Neural cell (in vitro differentiated cells): ENCODE data around the gene GAA.

Experiments
- EP300 ChIP-seq: fragments of 450-650 bp; conservative IDR thresholded peaks from 2 replicates; pipeline ENCODE4 v1.6.1; 2014; ENCODE audit warnings: antibody characterized with exemption, mild to moderate bottlenecking, moderate library complexity; ENCODE audit not compliant: poor library complexity, severe bottlenecking
- EZH2 ChIP-seq: fragments of 200-600, 300-800 bp; shearing (Covaris generic), sonication (generic); IDR thresholded peaks from 2 replicates; pipeline ENCODE4 v1.6.1; 2014; ENCODE audit warnings: antibody characterized with exemption, low read length, borderline replicate concordance, mild to moderate bottlenecking; ENCODE audit not compliant: insufficient read depth, poor library complexity, severe bottlenecking
- MXI1 ChIP-seq: fragments of 450-650 bp; conservative IDR thresholded peaks from 2 replicates; pipeline ENCODE4 v1.6.1; 2014; ENCODE audit warnings: antibody characterized with exemption, mild to moderate bottlenecking; ENCODE audit not compliant: poor library complexity, severe bottlenecking
- POLR2AphosphoS5 ChIP-seq: IDR thresholded peaks from 2 replicates; pipeline ENCODE4 v1.6.1; 2012
- RAD21 ChIP-seq: fragments of 450-650 bp; conservative IDR thresholded peaks from 2 replicates; pipeline ENCODE4 v1.6.1; 2014; ENCODE audit warnings: antibody characterized with exemption, mild to moderate bottlenecking, moderate library complexity
- SMC3 ChIP-seq: fragments of 450-650 bp; conservative IDR thresholded peaks from 2 replicates; pipeline ENCODE4 v1.6.1; 2014; ENCODE audit warnings: antibody characterized with exemption, mild to moderate bottlenecking, moderate library complexity; ENCODE audit not compliant: poor library complexity
- TAF1 ChIP-seq: IDR thresholded peaks from 2 replicates; pipeline ENCODE4 v1.6.1; 2012; ENCODE audit warnings: low read depth
- TF ChIP-seq, protein P1 (sequence below): fragments of 450-650 bp; IDR thresholded peaks from 2 replicates; pipeline ENCODE4 v1.5.1; 2014; ENCODE audit warnings: antibody characterized with exemption, mild to moderate bottlenecking, moderate library complexity; ENCODE audit not compliant: poor library complexity, severe bottlenecking

DNA sequence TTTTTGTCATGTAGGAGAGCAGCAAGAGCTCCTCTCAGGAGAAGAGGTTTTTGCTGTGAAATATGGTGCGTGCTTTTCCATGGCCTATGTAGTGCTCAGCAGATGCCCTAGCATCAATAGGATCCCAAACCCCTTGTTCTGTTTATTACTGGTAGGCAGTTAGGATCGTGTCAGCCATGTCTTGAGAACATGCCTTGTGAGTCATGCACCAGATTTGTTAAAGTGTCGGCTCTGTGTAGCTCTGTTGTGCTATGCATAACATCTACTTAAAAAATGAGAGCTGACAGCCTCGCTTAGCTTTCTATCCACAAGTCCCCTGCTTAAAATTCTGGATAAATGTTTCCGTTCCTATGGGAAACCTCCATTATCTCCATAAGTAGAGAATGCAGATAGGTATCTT lies 50.0 kb downstream of the GAA start:
- TF ChIP-seq, protein P1, sequence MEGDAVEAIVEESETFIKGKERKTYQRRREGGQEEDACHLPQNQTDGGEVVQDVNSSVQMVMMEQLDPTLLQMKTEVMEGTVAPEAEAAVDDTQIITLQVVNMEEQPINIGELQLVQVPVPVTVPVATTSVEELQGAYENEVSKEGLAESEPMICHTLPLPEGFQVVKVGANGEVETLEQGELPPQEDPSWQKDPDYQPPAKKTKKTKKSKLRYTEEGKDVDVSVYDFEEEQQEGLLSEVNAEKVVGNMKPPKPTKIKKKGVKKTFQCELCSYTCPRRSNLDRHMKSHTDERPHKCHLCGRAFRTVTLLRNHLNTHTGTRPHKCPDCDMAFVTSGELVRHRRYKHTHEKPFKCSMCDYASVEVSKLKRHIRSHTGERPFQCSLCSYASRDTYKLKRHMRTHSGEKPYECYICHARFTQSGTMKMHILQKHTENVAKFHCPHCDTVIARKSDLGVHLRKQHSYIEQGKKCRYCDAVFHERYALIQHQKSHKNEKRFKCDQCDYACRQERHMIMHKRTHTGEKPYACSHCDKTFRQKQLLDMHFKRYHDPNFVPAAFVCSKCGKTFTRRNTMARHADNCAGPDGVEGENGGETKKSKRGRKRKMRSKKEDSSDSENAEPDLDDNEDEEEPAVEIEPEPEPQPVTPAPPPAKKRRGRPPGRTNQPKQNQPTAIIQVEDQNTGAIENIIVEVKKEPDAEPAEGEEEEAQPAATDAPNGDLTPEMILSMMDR: no peak
- TF ChIP-seq SMC3: no peak
- TF ChIP-seq POLR2AphosphoS5: no peak
- TF ChIP-seq RAD21: no peak
- no peak for TF ChIP-seq EZH2
- no peak for TF ChIP-seq EP300
- TF ChIP-seq TAF1: no peak
- TF ChIP-seq MXI1: no peak
